ENCODE results near the gene MBP. TPM values are rescaled to one million over a fixed set of nuclear protein-coding genes. Genes with fewer than 3 reads are reported as not detected.

The MBP gene
- total RNA-seq, 2 donors from 2014 or later = 41.7 to 42.2 TPM

DNA sequence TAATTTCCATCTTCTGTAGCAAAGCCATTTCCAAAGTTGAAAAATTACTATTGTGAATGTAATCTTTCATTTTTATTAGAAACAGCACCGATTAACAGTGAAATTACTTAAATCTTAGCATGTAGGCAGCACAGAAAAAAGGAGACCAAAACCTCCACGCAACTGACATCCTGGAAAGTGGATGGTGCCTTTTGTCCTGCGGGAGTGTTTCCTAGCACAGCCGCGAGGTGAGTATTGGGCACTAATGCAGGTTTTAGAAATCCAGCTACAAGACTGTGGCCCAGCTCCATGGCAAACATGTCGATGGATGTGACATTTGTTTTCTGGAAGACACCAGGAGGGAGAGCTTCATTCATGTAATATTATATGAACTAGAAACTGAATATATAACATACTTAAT lies 86.9 kb downstream of the MBP start:
- Histone ChIP-seq H3K36me3 (no peaks in the 10 kb centered on the region), H3K27ac (no peak overlapping the region), H3K9me3 (no peaks in the 10 kb centered on the region), H3K27me3 (replicated peaks; ENCODE audit: insufficient read depth) (no peaks in the 10 kb centered on the region), H3K4me1 (ENCODE audit: control insufficient read depth in 1 of 2, low read depth in 2 of 2) (peaks cover 4 to 9% of the 10 kb centered on the region in 2 donors), H3K4me3 (no peak overlapping the region)
- DNase-seq (ENCODE audit: low spot score) (no peak), ATAC-seq (ENCODE audit: insufficient number of reproducible peaks, low FRiP score, low read depth) (no peak)
- no peak for TF ChIP-seq CTCF (IDR thresholded peaks at IDR 0.05)

DNA sequence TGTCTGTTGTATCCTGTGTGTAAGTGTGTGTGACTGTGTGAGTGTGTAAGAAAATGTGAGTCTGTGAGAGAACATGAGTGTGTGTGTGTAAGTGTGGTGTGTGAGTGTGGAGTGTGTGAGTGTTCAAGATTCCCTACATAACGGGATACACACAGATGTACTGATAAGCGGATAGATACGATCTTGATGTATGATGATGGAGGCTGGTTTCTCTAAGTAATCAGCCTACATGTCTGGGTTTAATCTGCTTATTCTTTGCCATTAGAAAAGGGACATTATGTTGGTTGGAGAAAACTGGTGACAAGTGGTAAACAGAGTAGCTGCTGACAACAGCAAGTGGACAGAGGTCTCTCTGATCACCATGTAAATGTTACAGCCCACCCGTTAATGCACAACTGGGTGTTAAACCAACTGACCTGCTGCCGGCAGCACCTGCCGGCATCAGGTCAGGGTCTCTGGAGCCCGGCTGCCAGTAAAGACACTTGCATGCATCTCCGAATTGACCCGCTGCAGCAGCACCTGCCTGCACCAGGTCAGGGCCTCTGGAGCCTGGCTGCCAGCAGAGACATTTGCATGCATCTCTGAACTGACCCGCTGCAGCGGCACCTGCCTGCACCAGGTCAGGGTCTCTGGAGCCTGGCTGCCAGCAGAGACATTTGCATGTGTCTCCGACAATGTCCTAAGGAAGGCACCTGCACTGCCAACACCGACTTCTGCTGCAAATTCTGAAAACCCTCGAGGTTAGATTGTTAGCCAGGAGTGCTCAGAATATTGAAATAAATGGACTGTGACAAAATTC lies 87.5 kb downstream of the MBP start:
- no peak overlapping the region for H3K27ac ChIP-seq
- TF ChIP-seq CTCF (IDR thresholded peaks at IDR 0.05) = no peak
- no peak overlapping the region for H3K4me3 ChIP-seq
- H3K9me3 ChIP-seq = no peaks in the 10 kb centered on the region
- ATAC-seq (ENCODE audit: insufficient number of reproducible peaks, low FRiP score, low read depth) = no peak
- no peaks in the 10 kb centered on the region for H3K27me3 ChIP-seq (replicated peaks; ENCODE audit: insufficient read depth)
- H3K36me3 ChIP-seq = no peaks in the 10 kb centered on the region
- peaks cover 0 to 9% of the 10 kb centered on the region in 2 donors for H3K4me1 ChIP-seq (ENCODE audit: control insufficient read depth in 1 of 2, low read depth in 2 of 2)
- no peak for DNase-seq (ENCODE audit: low spot score)

DNA sequence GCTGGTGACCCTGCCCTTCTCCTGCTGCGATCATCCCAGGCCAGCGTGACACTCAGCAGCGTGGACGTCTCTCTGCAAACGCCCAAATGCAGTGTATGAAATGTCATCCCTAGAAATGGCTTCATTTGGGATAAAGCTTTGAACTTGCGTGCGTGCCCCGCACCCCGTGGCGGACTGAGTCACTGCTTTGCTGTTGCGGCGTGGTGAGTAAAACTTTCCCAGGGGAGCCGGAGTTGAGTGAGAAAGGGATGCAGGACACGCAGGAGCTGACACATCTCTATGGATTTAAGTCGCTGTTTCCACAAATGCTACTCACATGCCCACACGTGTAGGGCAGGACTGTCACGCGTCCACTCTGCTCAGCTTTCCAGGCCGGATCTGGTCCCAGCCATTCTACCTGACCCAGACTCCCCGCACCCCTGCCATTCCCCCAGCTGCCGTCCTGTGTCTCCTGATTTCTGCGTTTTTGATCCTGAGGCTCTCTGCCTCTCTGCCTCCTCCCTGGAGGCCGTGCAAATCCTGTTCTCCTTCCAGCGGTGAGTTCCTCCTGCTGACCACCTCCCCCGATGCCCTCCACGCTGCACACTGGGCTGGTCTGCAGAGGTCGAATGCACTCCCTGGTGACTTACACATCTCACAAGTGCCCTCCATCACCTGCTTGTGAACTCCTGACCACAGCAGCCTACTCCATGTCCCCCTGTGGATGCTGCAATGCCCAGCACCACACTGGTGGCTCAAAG lies 88.9 kb downstream of the MBP start:
- no peak for DNase-seq (ENCODE audit: low spot score)
- TF ChIP-seq CTCF (IDR thresholded peaks at IDR 0.05) = no peak
- Histone ChIP-seq H3K27me3 (replicated peaks; ENCODE audit: insufficient read depth) (no peaks in the 10 kb centered on the region), H3K27ac (no peak overlapping the region), H3K4me1 (ENCODE audit: control insufficient read depth in 1 of 2, low read depth in 2 of 2) (peaks cover 0 to 9% of the 10 kb centered on the region in 2 donors), H3K9me3 (no peaks in the 10 kb centered on the region), H3K4me3 (no peak overlapping the region), H3K36me3 (no peaks in the 10 kb centered on the region)
- no peak for ATAC-seq (ENCODE audit: insufficient number of reproducible peaks, low FRiP score, low read depth)

GRCh38 chr18:77042583-77042982 lies 90.0 kb downstream of the MBP start:
- TF ChIP-seq CTCF (IDR thresholded peaks at IDR 0.05) = no peak
- ATAC-seq (ENCODE audit: insufficient number of reproducible peaks, low FRiP score, low read depth) = no peak
- H3K4me1 ChIP-seq (ENCODE audit: control insufficient read depth in 1 of 2, low read depth in 2 of 2) = peaks cover 0 to 9% of the 10 kb centered on the region in 2 donors
- H3K36me3 ChIP-seq = no peaks in the 10 kb centered on the region
- H3K9me3 ChIP-seq = no peaks in the 10 kb centered on the region
- peak overlapping the region in 1 of 2 donors; percentile 17 for H3K27ac ChIP-seq
- H3K27me3 ChIP-seq (replicated peaks; ENCODE audit: insufficient read depth) = no peaks in the 10 kb centered on the region
- no peak for DNase-seq (ENCODE audit: low spot score)
- no peak overlapping the region for H3K4me3 ChIP-seq

Measured in thoracic aorta (tissue), 2 donors.